Measurements from ENCODE around the gene JAK2. TPM values are rescaled to one million over a fixed set of nuclear protein-coding genes. Genes with fewer than 3 reads are reported as not detected.

Gene JAK2
- total RNA-seq, 1 experiment from 2014 or later: 2.7 TPM

- Histone ChIP-seq H3K27me3 (ENCODE audit: insufficient read depth, low read depth) (no peaks in the 10 kb centered on the region), H3K27ac (no peak overlapping the region), H2AFZ (no peak overlapping the region), H3K79me2 (ENCODE audit: low read depth) (no peaks in the 10 kb centered on the region), H3K36me3 (ENCODE audit: low read depth) (no peaks in the 10 kb centered on the region), H3F3A (ENCODE audit: insufficient read depth, low read depth) (no peaks in the 10 kb centered on the region), H3K4me3 (no peak overlapping the region), H3K9me3 (ENCODE audit: insufficient read depth, low read depth) (no peaks in the 10 kb centered on the region), H3K9me2 (ENCODE audit: insufficient read depth) (no peaks in the 10 kb centered on the region), H3K4me2 (no peak overlapping the region), H3K4me1 (replicated peaks; ENCODE audit: insufficient read depth) (no peaks in the 10 kb centered on the region), H4K20me1 (ENCODE audit: insufficient read depth) (no peaks in the 10 kb centered on the region)
- no TSS peak for BruUV-seq (replicated peaks)
- no peak for DNase-seq
- ChIA-PET CTCF (no interaction called here), POLR2A (ENCODE audit: unreplicated experiment) (no interaction called here)
- no peak for TF ChIP-seq CTCF (conservative IDR thresholded peaks at IDR 0.05)
- TF ChIP-seq EZH2 (IDR thresholded peaks at IDR 0.05; ENCODE audit: low read depth): no peak
- intact Hi-C loops (cut with micrococcal nuclease; ENCODE audit: unreplicated experiment): no loop called here
Measured at GRCh38 chr9:5072871-5073270, 87.8 kb downstream of the JAK2 start.

GRCh38 chr9:5073701-5074100 is 88.6 kb downstream of the JAK2 start:
- no peaks in the 10 kb centered on the region for H3F3A ChIP-seq (ENCODE audit: insufficient read depth, low read depth)
- H3K9me3 ChIP-seq (ENCODE audit: insufficient read depth, low read depth): no peaks in the 10 kb centered on the region
- CTCF ChIA-PET: no interaction called here
- no peaks in the 10 kb centered on the region for H3K79me2 ChIP-seq (ENCODE audit: low read depth)
- POLR2A ChIA-PET (ENCODE audit: unreplicated experiment): no interaction called here
- no peak overlapping the region for H2AFZ ChIP-seq
- intact Hi-C loops (cut with micrococcal nuclease; ENCODE audit: unreplicated experiment): no loop called here
- no peaks in the 10 kb centered on the region for H4K20me1 ChIP-seq (ENCODE audit: insufficient read depth)
- H3K4me2 ChIP-seq: no peak overlapping the region
- no peak overlapping the region for H3K4me3 ChIP-seq
- no TSS peak for BruUV-seq (replicated peaks)
- H3K9me2 ChIP-seq (ENCODE audit: insufficient read depth): no peaks in the 10 kb centered on the region
- no peaks in the 10 kb centered on the region for H3K27me3 ChIP-seq (ENCODE audit: insufficient read depth, low read depth)
- TF ChIP-seq EZH2 (IDR thresholded peaks at IDR 0.05; ENCODE audit: low read depth): no peak
- no peak for TF ChIP-seq CTCF (conservative IDR thresholded peaks at IDR 0.05)
- H3K27ac ChIP-seq: no peak overlapping the region
- H3K4me1 ChIP-seq (replicated peaks; ENCODE audit: insufficient read depth): no peaks in the 10 kb centered on the region
- H3K36me3 ChIP-seq (ENCODE audit: low read depth): no peaks in the 10 kb centered on the region
- DNase-seq: no peak

- intact Hi-C loops (cut with micrococcal nuclease; ENCODE audit: unreplicated experiment): no loop called here
Measured at GRCh38 chr9:5085993-5086392, 100.9 kb downstream of the JAK2 start.

More at GRCh38 chr9:5085993-5086392, 100.9 kb downstream of the JAK2 start:
- no peak overlapping the region for H3K4me2 ChIP-seq
- H3F3A ChIP-seq (ENCODE audit: insufficient read depth, low read depth): no peaks in the 10 kb centered on the region
- no peaks in the 10 kb centered on the region for H3K27me3 ChIP-seq (ENCODE audit: insufficient read depth, low read depth)
- H3K27ac ChIP-seq: no peak overlapping the region
- ChIA-PET POLR2A (ENCODE audit: unreplicated experiment) (no interaction called here), CTCF (no interaction called here)
- no peaks in the 10 kb centered on the region for H4K20me1 ChIP-seq (ENCODE audit: insufficient read depth)
- BruUV-seq (replicated peaks): no TSS peak
- DNase-seq: no peak
- H3K4me3 ChIP-seq: no peak overlapping the region
- no peaks in the 10 kb centered on the region for H3K79me2 ChIP-seq (ENCODE audit: low read depth)
- no peak overlapping the region for H2AFZ ChIP-seq
- H3K36me3 ChIP-seq (ENCODE audit: low read depth): no peaks in the 10 kb centered on the region
- H3K9me3 ChIP-seq (ENCODE audit: insufficient read depth, low read depth): no peaks in the 10 kb centered on the region
- no peaks in the 10 kb centered on the region for H3K4me1 ChIP-seq (replicated peaks; ENCODE audit: insufficient read depth)
- TF ChIP-seq CTCF (conservative IDR thresholded peaks at IDR 0.05) (no peak), EZH2 (IDR thresholded peaks at IDR 0.05; ENCODE audit: low read depth) (no peak)
- no peaks in the 10 kb centered on the region; the same call in 1 of the 2 replicates for H3K9me2 ChIP-seq (ENCODE audit: insufficient read depth)

Data from PC-9 (cell line).